Panc1 (cell line): ENCODE measurements around the gene KIAA1671. TPM values are rescaled to one million over a fixed set of nuclear protein-coding genes. Genes with fewer than 3 reads are reported as not detected.

Experiments
- ATAC-seq: fragments of 200-7000 bp; cut with Tn5 transposase; 2 replicates; pipeline ENCODE4 v1.9.1; 2020; ENCODE audit warnings: mild to moderate bottlenecking, moderate library complexity
- BruUV-seq: library from RNA; stranded (reverse); fragments of 400-500 nt; replicated peaks from 2 replicates; lab custom pipeline; 2021; lab: Mats Ljungman, UMichigan
- CTCF ChIA-PET: fragments of 300-600 bp; sonication (Branson Sonifier 250); formaldehyde crosslinking; loops from one replicate; lab custom pipeline; 2022; ENCODE audit warnings: antibody characterized with exemption; lab: Charles Lee
- POLR2A ChIA-PET: fragments of 300-600 bp; sonication (Branson Sonifier 250); formaldehyde crosslinking; loops from one replicate; lab custom pipeline; 2022; ENCODE audit warnings: antibody characterized with exemption; lab: Charles Lee
- DNase-seq: peaks from one replicate; pipeline ENCODE4 v3.0.0-alpha.2; 2010; ENCODE audit warnings: low read depth, low spot score
- H3K27ac ChIP-seq: 2 replicates; pipeline ENCODE4 v1.5.1; 2011; ENCODE audit warnings: mild to moderate bottlenecking, low read length, inconsistent platforms
- H3K27me3 ChIP-seq: fragments of 200-500 bp; sonication (Bioruptor generic); 2 replicates; pipeline ENCODE4 v1.6.0; 2014; ENCODE audit warnings: low read length, inconsistent platforms; ENCODE audit not compliant: control insufficient read depth, insufficient read depth
- H3K36me3 ChIP-seq: fragments of 200-500 bp; sonication (Bioruptor generic); 2 replicates; pipeline ENCODE4 v1.5.1; 2014; ENCODE audit warnings: inconsistent platforms, mild to moderate bottlenecking, low read length, moderate library complexity; ENCODE audit not compliant: control insufficient read depth, insufficient read depth
- H3K4me1 ChIP-seq: 2 replicates; pipeline ENCODE4 v1.5.1; 2011; ENCODE audit warnings: inconsistent platforms, mild to moderate bottlenecking, low read length, moderate library complexity; ENCODE audit not compliant: control insufficient read depth, insufficient read depth
- H3K4me3 ChIP-seq, 2 experiments: 2 replicates each; pipeline ENCODE4 v1.5.1; 2011 to 2012; ENCODE audit warnings: low read depth in 2 of 2, low read length in 2 of 2, mild to moderate bottlenecking in 2 of 2, inconsistent platforms in 1 of 2, moderate library complexity in 1 of 2
- H3K9me3 ChIP-seq: fragments of 200-500 bp; sonication (Bioruptor generic); 2 replicates; pipeline ENCODE4 v1.5.1; 2014; ENCODE audit warnings: low read depth, mild to moderate bottlenecking, inconsistent platforms, low read length, moderate library complexity; ENCODE audit not compliant: control insufficient read depth, insufficient read depth
- CTCF ChIP-seq: fragments of 450-650 bp; IDR thresholded peaks from 2 replicates; pipeline ENCODE4 v1.5.1; 2017; ENCODE audit warnings: mild to moderate bottlenecking
- POLR2AphosphoS5 ChIP-seq: IDR thresholded peaks from 2 replicates; pipeline ENCODE4 v1.6.1; 2012; ENCODE audit warnings: mild to moderate bottlenecking, low read depth, low read length, moderate library complexity
- REST ChIP-seq, 2 experiments: IDR thresholded peaks; 2 replicates each; pipeline ENCODE4 v1.6.1; 2011 to 2012; ENCODE audit warnings: low read depth in 2 of 2, control low read depth in 1 of 2, low read length in 1 of 2, mild to moderate bottlenecking in 1 of 2, moderate library complexity in 1 of 2; ENCODE audit not compliant: insufficient read depth in 1 of 2
- SIN3A ChIP-seq: IDR thresholded peaks from 2 replicates; pipeline ENCODE4 v1.6.1; 2012; ENCODE audit warnings: low read depth, mild to moderate bottlenecking, low read length, moderate library complexity, borderline replicate concordance; ENCODE audit not compliant: insufficient read depth
- TCF7L2 ChIP-seq: IDR thresholded peaks from 2 replicates; pipeline ENCODE4 v1.6.1; 2011; ENCODE audit warnings: mild to moderate bottlenecking, low read depth, low read length, inconsistent platforms
- in situ Hi-C: cut with HindIII; loops from 2 replicates; pipeline ENCODE4 v1.10.0; 2016; ENCODE audit warnings: low sequenced_read_pairs, low pct_unique_long_range_greater_than_20kb
- intact Hi-C: fragments of 100-400 bp; cut with micrococcal nuclease; formaldehyde crosslinking; loops from one replicate; pipeline ENCODE4 v1.10.0; 2022; ENCODE audit not compliant: unreplicated experiment
- total RNA-seq: library from RNA; stranded (reverse); gene quantifications from one replicate; pipeline ENCODE4 v1.2.1, GENCODE V29; 2021; ENCODE audit not compliant: unreplicated experiment

Gene KIAA1671
- total RNA-seq, 1 experiment from 2014 or later = 48.1 TPM

- DNase-seq (no peak), ATAC-seq (no peak)
- Histone ChIP-seq H3K27ac (no peak overlapping the region), H3K4me1 (peaks cover 6% of the 10 kb centered on the region; the same call in 1 of the 2 replicates), H3K27me3 (no peaks in the 10 kb centered on the region), H3K4me3 (no peak overlapping the region), H3K9me3 (no peaks in the 10 kb centered on the region), H3K36me3 (peaks cover 3% of the 10 kb centered on the region; the same call in 1 of the 2 replicates)
- ChIA-PET CTCF (interaction anchor here (0.5 kb wide), 1 partner anchor 188 kb away, joined by 4 read pairs; no protein-coding TSS in a partner anchor), POLR2A (no interaction called here)
- no peak for TF ChIP-seq REST (IDR thresholded peaks at IDR 0.05; ENCODE audit: insufficient read depth in 1 of 2, low read depth in 2 of 2, low read length in 1 of 2)
- TF ChIP-seq POLR2AphosphoS5 = no peak
- TF ChIP-seq CTCF = no peak
- no peak for TF ChIP-seq TCF7L2
- TF ChIP-seq SIN3A = no peak
- no TSS peak for BruUV-seq
- intact Hi-C loops = loop anchor here (2.0 to 5.0 kb wide), 2 partner anchors 97 to 112 kb away; partner anchors contain the start of gene KIAA1671
- in situ Hi-C loops = no loop called here
Observed at GRCh38 chr22:25049770-25050169, 97.3 kb downstream of the KIAA1671 start.

GRCh38 chr22:25050566-25050965 is 98.0 kb downstream of the KIAA1671 start:
- in situ Hi-C loops = no loop called here
- no peaks in the 10 kb centered on the region for H3K9me3 ChIP-seq
- no TSS peak for BruUV-seq
- DNase-seq (no peak), ATAC-seq (no peak)
- H3K27ac ChIP-seq = no peak overlapping the region
- no peak overlapping the region for H3K4me3 ChIP-seq
- ChIA-PET POLR2A (no interaction called here), CTCF (no interaction called here)
- no peak for TF ChIP-seq TCF7L2
- TF ChIP-seq SIN3A = no peak
- TF ChIP-seq REST (IDR thresholded peaks at IDR 0.05; ENCODE audit: insufficient read depth in 1 of 2, low read depth in 2 of 2, low read length in 1 of 2) = no peak
- TF ChIP-seq POLR2AphosphoS5 = no peak
- TF ChIP-seq CTCF = no peak
- intact Hi-C loops = no loop called here
- no peaks in the 10 kb centered on the region for H3K27me3 ChIP-seq
- peaks cover 6% of the 10 kb centered on the region; the same call in 1 of the 2 replicates for H3K4me1 ChIP-seq
- H3K36me3 ChIP-seq = peaks cover 3% of the 10 kb centered on the region; the same call in 1 of the 2 replicates
